Stimulated activated CD4-positive, alpha-beta T cell treated with anti-CD3 and anti-CD28 coated beads, Interleukin-1b, Interleukin-23, amount 100 ng/mL, for 48 hours (primary cell): Measurements from ENCODE around the gene PYURF.
A peak's percentile ranks its signal among the peaks of the same experiment; 100 is the strongest.

Source experiments
- DNase-seq: peaks from one replicate; pipeline ENCODE4 v3.0.0-alpha.2; 2020

PYURF gene, protein sequence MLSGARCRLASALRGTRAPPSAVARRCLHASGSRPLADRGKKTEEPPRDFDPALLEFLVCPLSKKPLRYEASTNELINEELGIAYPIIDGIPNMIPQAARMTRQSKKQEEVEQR

GRCh38 chr4:88523325-88524129, at the start of gene PYURF:
PYURF (minus strand) TSS chr4:88523776; CDS start chr4:88523700, 76 bp downstream.
- peak; percentile 84 for DNase-seq

DNA sequence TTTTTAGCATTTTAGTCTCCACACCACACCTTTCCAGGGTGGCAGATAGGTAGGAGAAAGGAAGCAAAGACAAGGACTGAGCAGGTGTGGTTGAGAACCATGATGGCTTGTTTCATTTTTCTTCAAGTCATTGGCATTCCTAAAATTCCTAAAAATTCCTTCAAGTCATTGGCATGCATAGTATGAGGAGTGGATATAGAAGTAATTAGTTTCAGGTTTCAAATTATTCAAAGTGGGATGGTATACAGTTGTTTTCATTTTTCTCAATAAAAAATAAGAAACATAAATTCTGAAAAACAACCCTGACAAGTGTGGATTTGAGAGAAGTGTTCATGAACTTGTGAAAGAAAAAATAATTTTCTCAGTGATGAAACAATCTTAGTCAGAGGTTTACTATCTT, 46.4 kb upstream of the PYURF start:
- DNase-seq: no peak

DNA sequence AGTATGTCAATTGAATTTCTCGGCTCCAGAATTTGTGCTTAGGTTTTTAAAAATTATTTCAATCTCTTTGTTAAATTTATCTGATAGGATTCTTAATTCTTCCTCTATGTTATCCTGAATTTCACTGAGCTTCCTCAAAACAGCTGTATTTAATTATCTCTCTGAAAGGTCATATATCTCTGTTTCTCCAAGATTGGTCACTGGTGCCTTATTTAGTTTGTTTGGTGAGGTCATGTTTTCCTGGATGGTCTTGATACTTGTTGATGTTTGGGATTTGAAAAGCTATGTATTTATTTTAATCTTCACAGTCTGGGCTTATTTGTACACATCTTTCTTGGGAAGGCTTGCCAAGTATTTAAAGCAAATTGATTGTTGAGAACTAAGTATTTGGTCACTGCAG, 44.0 kb upstream of the PYURF start:
- DNase-seq: no peak

- DNase-seq: no peak
These were observed 26.2 kb upstream of the PYURF start for GRCh38 chr4:88549815-88550214.

- peak; percentile 75 for DNase-seq
These were observed 15.9 kb upstream of the PYURF start for GRCh38 chr4:88539322-88540068.

GRCh38 chr4:88537709-88538108, 14.1 kb upstream of the PYURF start:
- DNase-seq: no peak

DNA sequence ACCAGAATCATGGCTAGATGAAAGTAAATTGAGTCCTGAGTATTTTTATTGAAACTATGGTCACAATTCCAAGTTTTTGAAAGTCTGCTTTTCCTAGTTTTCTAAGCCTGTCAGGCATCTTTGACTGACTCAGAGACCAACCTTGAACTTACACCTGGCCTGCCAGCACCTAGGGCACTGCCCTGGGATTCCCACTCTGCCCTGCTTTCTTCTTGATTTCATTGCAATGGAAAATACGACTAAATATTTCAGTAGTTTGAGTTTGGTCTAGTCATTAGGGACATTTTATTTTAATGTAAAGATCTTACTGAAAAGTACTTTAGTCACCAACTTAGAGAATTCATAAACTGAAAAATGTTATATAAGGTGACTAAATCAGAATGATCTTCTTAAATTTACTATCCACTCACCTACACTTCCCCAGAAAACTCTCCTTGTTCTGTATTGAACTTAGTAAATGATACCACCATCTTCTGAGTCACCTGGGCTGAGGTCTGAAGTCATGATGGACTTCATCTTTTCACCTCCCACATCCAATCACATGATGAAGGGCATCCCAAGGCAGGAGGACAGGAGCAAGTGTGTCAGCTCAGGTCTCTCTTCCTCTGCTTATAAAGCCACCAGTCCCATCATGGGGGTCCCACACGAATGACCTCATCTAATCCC, 11.6 kb upstream of the PYURF start:
- peak; percentile 43 for DNase-seq

DNA sequence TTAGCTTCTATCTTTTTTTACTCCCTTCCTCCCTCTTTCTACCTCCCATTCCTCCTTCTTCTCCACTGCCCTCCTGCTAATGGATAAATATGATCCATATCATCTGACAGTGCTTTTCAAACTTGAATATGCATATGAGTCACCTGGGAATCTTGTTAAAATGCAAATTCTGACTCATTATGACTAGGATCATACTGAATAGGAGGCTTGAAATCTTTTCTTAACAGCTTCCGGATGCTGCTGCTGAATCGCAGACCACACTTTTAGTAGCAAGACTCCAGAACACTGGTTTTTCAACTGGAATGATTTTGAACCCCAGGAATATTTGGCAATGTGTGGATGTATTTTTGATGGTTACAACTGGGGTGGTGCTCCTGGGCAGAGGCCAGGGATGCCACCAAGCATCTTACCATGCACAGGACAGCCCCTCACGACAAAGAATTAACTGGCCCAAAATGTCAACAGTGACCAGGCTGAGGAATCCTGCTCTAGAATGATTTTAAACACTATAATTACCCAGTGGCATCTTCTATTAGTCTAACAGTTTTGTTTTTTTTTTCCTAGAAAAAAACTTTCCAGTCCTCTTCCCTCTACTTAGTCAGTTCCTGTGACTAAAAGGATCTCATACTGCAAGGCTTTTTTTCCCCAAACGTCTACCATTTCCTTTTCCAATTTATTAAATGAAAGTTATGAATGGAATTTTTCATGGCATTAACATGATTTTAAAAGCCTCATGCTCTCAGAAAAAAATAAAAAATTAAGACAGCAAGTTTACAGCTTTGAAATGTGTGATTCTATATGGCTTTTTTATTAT, 10.6 kb upstream of the PYURF start:
- no peak for DNase-seq

DNA sequence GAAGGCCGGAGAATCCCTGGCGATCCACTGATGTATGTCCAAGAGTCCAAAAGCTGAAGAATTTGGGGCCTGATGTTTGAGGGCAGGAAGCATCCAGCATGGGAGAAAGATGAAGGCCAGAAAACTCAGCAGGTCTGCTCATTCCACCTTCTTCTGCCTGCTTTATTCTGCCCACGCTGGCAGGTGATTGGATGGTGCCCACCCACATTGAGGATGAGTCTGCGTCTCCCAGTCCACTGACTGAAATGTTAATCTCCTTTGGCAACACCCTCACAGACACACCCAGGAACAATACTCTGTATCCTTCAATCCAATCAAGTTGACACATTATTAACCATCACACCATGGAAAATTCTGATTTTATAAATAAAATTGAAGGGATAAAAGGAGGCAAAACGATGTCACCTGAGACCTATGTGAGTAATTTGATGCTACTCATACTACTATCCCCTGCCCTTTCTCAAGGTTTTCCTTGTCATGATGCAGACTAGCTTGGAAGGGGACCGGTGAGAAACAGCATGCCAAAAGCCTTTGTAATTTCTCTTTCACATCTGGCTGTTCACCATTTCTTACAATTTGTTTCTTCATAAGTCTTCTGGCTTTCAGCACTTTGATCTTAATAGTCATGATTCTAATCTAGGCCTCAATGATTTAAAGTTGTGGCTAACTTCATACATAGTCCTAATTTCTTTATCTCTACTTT, 9.7 kb upstream of the PYURF start:
- no peak for DNase-seq

GRCh38 chr4:88531549-88531948, 8.0 kb upstream of the PYURF start:
- DNase-seq: no peak

GRCh38 chr4:88528861-88529260, 5.3 kb upstream of the PYURF start:
- no peak for DNase-seq

- no peak for DNase-seq
These were observed 4.2 kb upstream of the PYURF start for GRCh38 chr4:88527787-88528186.

DNA sequence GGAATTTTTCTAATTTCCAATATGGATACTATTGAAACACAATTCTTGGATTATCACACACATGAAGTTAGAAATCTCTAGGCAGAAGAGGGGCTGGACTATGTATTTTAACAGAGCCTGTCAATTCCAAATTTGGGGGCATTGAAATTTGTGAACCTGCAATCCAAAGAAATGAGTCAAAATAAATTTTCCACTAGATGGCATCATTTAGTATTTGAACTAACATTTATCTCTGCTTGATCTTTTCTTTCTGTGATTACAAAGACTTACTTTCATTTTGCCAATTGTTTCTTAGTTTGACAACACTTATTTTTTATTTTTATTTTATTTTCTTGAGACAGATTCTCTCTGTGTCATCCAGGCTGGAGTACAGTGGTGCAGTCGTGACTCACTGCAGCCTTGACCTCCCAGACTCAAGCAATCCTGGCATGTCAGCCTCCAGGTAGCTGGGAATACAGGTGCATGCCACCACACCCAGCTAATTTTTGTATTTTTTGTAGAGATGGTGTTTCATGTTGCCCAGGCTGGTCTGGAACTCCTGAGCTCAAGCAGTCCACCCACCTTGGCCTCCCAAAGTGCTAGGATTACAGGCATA, 2.7 kb upstream of the PYURF start:
- DNase-seq: no peak

- DNase-seq: no peak
These were observed 595 bp upstream of the PYURF start for GRCh38 chr4:88524171-88524570.

DNA sequence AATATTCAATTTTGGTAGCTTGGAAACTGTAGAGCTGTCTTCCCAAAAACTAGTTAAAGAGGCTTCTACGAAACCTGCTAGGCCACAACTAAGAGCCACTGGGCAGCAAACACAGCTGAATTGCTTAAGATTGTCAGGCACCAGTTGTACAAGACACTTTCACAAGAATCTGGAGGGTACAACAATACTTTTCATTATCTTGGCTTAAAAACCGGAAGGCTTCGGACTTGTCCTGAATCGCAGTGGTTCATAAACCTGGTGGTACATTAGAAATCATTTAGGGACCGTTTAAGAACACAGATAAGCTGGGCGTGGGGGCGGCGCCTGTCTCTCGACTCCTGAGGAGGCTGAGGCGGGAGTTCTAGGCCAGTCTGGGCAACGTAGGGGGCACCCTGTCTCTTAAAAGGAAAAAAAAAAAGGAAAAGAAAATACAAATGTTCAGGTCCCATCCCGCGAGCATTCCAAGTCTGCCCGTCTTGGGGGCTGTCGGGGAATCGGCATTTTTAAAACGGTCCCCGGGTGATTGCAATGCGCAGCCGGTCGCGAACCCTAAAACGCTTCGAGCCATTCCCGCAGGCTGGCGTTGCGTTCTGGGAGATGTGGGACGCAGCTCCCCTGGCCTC, 763 bp downstream of the PYURF start:
- DNase-seq: peak; percentile 33

GRCh38 chr4:88518911-88519310, 4.7 kb downstream of the PYURF start:
- DNase-seq: no peak

DNA sequence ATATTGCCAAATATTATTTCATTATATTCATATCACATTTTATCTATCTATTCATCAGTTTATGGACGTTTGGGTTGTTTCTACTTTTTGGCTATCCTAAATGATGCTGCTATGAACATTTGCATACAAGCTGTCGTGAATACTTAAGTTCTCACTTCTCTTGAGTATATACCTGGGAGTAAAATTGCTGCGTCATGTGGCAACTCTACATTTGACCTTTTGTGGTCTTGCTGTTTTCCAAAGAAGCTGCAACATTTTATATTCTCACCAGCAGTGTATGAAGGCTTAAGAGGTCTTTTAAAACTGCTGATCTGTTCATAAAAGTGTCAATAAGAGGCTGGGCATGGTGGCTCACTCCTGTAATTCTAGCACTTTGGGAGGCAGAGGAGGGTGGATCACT, 5.8 kb downstream of the PYURF start:
- DNase-seq: no peak

DNA sequence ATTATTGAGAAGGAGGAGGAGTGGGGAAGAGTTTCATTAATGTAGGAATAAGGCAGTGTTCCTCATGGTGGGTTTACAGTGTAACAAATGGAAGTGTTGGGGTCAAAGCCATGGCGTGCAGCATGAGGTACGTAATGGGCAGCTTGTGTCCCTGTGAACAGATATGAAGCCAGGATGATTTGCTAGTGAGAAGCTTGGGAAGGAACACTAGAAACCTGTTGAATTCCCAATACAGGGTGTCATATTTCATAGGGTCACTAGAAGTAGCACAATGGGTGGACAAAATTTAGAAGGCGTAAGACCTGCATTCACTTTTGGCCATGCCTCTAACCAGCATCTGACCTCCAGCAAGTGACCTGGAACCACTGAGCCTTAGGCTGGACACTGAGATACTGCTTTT, 6.8 kb downstream of the PYURF start:
- no peak for DNase-seq

GRCh38 chr4:88514557-88515511, 8.7 kb downstream of the PYURF start:
- DNase-seq: no peak

GRCh38 chr4:88511236-88511635, 12.3 kb downstream of the PYURF start:
- no peak for DNase-seq
